Non-pigmented ciliary epithelial cell (primary cell): ENCODE results near the gene NR2F2.

ENCODE experiments used
- DNase-seq: peaks from one replicate; pipeline ENCODE4 v3.0.0-alpha.2; 2010; ENCODE audit warnings: low read depth

NR2F2 gene

DNA sequence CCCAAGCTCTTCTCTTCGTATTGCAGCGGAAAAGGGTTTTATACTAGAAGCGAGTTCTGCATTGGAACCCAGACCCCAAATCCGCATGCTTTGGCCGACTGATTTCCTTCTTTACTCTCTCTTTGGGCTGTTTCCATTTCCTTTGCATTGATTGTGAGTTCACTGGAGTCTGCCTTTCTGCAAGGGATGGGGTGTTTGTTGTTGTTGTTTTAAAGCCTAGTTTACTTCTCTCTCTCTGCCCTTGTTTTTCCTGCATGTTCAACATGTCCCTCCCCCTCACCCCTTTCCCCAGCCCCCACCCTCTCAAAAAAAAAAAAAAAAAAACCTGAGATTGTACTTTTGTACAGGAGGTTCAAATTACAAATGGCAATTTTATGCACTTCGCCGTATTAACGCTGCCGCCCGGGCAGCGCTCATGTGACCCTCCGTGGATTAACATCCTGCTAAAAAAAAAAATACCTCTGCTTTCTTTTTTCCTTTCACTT, 2.2 kb downstream of the NR2F2 start:
- DNase-seq, result no peak

DNA sequence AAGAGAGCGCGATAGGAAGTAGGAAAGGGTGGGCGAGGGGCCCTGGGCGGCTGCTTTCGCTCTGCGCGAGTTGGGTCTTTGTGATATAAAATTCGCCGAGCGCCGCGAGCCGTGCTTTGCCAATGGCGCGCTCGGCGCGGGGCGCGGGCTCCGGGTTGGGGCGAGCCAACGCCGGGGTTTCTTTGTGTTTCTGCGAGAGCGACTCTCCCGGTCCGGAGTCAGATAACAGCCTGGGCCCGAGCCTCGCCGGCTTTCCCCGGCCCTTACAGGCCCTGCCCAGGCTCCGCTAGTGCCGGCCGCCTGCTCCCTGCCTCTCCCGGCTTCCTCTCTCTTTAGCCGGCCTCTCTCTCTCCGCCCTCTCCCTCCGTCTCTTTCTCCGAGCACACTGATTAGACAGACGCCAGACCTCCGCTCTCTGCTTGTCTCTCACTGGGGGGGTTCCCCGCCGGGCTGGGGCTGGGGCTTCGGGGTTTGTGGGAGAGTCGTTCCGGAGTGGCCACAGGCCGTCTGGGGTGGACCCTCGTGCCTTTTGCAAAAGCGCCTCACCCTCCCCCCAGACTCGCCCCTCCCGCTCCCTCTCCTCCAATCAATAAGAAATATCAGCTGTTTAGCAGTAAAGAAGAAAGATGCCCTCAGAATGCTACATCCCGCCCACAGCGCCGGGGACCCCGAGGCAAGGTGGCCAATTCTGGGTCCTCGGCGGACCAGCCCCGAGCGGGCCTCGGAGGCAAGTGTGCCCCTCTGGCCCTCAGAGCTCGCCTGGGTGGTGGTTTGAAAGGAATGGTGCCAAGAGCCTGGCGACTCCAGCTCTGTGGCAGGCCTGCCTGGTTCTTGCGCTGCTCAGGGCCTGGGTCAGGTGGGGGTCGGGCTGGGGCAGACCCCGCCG, 2.9 kb downstream of the NR2F2 start:
- no peak for DNase-seq

DNA sequence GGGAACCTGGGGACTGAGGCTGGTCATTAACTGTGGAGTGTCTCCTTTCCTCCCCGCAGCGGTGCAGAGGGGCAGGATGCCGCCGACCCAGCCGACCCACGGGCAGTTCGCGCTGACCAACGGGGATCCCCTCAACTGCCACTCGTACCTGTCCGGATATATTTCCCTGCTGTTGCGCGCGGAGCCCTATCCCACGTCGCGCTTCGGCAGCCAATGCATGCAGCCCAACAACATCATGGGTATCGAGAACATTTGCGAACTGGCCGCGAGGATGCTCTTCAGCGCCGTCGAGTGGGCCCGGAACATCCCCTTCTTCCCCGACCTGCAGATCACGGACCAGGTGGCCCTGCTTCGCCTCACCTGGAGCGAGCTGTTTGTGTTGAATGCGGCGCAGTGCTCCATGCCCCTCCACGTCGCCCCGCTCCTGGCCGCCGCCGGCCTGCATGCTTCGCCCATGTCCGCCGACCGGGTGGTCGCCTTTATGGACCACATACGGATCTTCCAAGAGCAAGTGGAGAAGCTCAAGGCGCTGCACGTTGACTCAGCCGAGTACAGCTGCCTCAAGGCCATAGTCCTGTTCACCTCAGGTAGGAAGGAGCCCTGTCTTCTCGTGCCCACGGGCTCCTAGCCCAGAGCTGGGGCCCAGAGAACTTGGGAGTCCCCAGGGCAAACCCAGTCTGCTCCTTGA, 3.7 kb downstream of the NR2F2 start:
- DNase-seq, result no peak

GRCh38 chr15:96334705-96335410, 4.4 kb downstream of the NR2F2 start:
- no peak for DNase-seq

DNA sequence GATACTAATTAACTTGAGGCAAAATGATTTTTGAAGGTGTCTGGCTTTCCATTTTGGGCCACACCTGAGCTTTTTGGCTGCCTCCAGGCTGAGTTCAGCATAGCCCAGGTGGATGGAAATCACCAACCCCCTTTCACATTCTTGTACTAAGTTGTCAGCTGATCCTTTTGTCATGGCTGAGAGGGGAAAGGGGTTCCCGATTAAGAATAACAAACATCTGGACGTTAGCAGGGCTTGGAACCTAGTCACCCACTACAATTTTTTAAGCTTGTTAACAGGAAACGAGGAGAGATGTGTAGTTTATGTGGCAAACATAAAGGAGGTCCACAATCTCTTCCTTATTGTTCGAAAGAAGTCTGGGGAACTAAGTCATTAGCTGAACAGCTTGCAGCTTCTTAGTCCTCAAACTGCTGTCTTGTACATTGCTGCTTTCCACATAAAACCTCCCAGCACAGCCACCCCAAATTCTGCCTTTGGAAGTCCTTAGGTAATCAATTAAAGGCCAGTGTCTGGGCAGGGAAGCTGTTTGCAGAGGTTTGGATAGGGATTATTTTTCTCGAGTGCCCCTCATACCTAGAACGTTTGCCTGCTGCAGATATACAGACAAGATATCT, 5.0 kb downstream of the NR2F2 start:
- no peak for DNase-seq

DNA sequence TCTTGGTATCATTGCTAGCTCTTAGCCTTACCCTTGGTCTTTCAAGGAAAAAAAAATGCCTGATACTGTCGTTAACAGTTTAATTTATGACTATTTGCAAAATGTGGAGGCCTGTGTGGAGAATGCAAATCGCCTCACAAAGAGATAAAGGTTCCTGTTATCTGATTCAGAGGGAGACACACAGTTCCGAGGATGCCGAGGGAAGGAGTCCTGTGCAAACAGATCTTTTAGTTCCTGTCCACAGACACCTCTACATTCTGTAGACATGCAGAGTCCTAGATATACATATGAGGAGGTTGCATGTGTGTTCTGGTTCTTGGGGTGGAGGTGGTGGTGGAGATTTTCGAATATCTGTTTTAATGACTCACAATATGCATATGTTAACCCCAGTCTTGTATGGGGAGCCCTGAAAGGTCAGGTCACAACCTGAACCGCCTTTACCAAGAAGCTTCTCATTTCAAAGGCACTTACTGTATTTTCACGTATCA, 5.7 kb downstream of the NR2F2 start:
- no peak for DNase-seq

GRCh38 chr15:96336596-96337364, 6.3 kb downstream of the NR2F2 start:
- no peak for DNase-seq

- DNase-seq, result no peak
Measured at GRCh38 chr15:96337365-96338023, 7.0 kb downstream of the NR2F2 start.

DNA sequence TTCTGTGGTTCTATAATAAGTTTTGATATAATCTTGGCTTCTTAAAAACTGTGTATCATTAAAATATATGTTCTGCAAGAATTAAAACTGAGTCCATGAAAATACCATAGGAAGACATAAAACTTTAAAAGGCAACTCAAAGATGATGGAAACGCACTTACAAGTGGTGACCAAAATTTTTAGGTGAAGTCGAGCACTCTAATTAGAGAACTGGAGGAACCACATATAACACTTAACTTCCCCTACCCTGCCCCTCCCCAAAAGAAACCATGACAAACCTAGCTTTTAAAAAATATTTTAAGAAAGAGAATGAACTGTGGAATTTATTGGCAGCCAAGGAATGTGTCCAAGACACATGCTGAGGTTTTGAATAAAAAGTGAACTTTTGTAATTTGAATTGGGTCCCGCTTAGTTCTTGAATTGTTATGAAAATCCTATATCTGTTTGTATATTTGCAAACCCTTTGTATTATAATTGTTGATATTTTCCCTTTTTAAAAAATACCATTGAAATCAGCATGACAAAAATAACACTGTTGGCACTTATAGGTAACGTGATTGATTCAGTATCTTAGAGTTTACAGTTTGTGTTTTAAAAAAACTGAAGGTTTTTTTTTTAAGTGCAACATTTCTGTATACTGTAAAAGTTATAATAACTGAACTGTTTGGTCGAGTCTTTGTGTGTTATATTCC, 7.7 kb downstream of the NR2F2 start:
- DNase-seq, result no peak

GRCh38 chr15:96338766-96339618, 8.5 kb downstream of the NR2F2 start:
- no peak for DNase-seq

DNA sequence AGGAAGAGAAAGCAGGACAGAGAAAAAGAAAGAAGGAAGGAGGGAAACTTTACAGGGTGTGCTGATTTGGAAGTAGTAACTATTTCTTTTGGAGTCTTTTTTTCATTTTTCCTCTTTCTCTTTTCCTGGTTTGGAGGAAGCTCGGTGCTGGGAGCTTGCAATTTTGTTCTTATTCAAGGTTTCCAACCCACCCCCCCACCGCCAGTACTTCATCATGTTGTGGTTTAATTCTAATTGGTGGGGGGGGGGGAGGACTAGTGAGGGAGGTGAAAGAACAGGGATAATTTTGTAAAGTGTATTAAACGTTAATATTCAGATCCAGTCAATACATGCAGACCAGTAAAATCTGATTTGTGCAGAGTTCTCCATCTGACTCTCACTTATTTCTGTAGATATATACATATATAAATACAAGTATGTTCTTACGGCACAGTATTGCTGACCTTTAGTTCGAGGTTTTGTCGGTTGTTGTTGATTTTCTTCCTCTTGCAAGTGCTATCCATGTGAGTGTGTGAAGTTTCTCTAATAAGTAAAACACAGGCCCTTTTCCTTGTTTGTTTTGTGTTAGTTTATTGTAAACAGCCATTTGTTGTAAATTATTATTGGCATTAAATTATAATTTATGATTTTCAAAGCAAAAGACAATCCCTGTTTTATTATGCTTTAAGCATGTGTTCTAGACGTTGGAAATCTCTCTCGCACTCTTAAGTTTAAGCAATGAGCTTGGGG, 9.3 kb downstream of the NR2F2 start:
- no peak for DNase-seq

DNA sequence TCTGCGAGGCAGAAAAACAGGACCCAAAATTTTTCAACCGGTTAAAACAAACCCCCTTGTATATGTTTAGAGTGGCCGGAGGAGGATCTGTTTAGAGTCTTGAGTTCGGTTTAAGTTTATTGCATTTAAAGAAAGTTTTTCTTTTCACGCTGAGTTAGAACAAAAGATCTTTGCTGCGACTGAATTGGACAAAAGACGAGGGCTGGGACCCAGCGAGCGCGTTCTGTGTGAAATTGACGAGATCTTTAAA, 9.8 kb downstream of the NR2F2 start:
- no peak for DNase-seq

DNA sequence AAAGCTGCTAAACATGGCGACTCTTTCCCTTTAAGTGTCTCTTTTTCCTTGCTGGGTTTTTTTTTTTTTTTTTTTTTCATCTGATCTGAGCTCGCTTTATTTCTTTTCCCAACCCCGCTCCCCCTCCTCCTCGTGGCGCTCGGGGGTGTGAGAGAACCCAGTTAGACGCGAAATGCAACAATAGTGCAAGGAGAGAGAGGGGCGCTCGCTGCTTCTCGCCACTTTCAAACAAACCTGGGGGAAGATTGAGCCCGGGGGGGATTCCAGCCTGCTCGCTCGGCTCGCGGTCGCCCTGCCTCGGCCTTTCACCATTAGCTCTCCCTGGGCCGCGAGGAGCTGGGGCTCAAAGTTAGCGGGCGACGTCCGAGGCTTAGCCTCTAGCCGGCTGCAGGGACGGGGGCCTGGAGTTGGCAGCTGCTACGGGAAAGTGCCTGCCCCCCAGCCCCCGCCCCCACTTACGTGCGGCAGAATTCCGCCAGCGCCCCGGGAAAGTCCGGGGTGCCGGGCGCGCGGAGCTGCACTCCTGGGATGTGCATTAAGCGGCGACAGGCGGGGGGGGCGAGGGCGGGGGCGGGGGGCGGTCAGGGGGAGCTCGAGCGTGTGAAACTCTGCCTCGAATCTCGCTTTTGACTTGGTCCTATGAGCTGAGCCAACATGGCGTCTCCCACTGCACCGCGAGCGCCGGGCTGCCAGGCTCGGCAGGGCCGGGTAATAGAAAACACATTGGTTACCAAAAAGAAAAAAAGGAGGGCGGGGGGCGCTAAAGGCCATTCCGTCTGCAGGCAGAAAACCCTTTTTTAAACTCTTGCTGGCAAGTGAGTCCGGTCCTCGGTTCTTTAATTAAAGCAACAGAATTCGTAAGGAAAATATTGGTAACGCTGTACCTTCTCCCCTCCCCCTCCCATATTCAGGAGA, 10.4 kb downstream of the NR2F2 start:
- no peak for DNase-seq

DNA sequence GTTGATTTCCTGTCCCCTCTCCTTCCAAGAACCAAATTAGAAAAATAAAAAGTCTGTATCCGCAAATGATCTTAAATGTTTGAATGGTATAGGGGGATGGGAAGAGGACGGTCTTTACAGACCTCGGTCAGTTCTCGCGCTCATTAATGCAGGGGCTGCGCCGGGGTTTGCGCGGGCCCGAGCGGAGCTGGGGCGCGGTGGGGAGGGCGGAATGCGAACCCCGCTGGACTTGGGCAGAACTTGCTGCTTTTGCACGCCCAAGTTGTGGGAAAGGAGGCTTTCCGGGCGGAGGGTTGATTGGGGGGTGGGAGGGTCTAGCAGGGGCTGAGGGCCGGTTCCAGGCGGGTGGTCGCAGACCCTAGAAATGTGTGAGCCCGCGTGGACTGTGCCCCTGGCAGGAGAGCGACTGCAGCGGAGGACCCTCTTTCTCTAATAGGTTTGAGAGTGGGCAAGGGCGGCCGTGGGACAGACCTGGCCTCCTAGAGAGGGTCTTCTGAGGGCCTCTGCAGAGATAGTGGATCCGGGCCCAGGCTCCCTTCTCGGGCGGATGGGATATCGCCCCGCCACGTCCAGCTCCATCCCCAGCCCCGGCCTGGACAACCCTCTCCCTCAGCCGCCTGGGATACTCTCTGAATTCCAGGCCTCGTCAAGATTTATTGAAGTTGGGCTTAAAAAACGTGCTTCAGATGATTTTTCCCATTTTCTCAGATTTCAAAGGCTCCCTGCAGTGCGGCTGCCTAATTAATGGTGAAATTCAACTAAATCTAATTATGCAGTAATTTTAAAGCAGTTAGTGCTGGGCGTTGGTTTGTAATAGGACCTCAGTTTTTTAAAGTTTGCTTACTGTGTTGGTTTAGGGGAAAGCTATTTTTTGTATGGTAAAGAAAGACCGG, 11.3 kb downstream of the NR2F2 start:
- no peak for DNase-seq

DNA sequence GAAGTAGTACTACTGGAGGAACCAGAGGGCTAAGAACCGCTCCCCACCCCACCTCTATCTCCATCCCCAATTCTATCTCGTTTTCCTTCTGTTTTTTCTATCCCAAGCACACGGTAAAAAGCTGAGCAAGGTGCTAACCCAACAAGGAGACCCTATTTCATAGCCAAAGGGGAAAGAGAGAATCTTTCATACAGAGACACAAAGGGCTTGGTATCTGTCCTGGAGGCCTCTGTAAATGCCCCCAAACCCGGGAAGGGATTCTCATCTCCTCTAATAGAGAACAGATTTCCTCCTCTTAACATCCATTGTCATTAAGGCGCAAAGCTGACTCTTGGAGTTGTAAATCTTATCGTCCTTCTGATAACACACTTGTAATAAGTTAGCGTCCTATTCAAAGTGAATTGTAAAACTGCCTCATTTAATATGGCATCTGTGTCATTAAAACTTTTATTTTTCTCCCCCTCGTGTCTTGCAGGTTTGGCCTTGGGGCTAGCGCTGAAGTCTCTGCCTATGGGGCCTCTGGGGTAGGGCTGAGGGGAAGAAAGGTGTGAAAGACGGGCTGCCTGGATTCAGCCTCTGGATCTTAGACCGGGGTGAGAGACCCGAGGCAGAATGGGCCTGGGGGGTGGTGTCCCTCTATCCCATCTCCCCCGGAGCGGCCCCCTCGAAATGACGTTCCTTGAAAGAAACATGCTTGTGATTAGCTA, 12.1 kb downstream of the NR2F2 start:
- DNase-seq, result no peak
